ENCODE data around the gene NKAIN1.
"Not testable (repeated sequence)": the region's sequence is repeated elsewhere in the genome, so short reads cannot be mapped to it uniquely, and the experiment has no call there.

NKAIN1 gene

DNA sequence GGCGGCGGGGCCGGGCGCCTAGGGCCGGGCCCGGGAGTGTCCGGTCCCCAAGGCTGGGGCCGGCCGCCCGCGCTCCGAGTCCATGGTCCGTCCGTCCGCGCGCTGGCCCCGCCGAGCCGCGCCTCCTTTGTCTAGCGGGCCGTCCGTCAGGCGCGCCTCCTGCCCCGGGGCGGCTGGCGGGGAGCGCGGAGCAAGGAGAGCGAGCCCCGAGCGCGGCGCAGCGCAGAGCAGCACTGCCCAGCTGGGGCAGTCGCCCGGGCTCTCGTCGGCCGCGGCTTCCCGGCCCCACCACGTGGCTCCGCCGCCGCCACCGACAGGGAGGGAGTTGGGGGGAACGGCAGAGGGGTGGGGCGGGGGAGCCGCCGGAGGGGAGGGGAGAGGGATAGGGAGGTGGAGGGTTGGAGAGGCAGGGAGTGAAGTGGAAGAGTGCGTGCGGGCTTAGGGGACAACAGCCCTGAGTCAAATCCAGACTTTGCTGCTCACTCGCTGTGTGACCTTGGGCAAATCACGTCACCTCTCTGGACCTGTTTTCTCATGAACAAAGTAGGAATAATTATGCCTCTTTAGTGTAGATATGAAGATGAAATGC lies at the start of gene NKAIN1:
Gene NKAIN1 (minus strand): TSS at position 235 of the 589 bp plus-strand sequence. CDS start 340 bp downstream, outside the sequence.
- DNase-seq = peak; percentile 9

GRCh38 chr1:31289021-31289420 lies 49.3 kb upstream of the NKAIN1 start:
- DNase-seq = no peak

- not testable (repeated sequence) for DNase-seq
Observed at GRCh38 chr1:31287791-31288190, 48.1 kb upstream of the NKAIN1 start.

DNA sequence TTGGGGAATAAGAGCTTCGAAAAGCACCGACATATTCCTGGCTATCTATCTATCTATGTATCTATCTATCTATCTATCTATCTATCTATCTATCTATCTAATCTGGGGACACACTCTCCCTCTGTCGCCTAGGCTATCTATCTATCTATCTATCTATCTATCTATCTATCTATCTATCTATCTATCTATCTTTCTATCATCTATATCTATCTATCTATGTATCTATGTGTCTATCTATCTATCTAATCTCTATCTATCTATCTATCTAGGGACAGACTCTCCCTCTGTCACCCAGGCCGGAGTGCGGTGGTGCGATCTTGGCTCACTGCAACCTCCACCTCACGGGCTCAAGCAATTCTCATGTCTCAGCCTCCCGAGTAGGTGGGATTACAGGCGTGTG lies 42.7 kb upstream of the NKAIN1 start:
- DNase-seq = not testable (repeated sequence)

GRCh38 chr1:31273619-31274018 lies 33.9 kb upstream of the NKAIN1 start:
- DNase-seq = no peak

DNA sequence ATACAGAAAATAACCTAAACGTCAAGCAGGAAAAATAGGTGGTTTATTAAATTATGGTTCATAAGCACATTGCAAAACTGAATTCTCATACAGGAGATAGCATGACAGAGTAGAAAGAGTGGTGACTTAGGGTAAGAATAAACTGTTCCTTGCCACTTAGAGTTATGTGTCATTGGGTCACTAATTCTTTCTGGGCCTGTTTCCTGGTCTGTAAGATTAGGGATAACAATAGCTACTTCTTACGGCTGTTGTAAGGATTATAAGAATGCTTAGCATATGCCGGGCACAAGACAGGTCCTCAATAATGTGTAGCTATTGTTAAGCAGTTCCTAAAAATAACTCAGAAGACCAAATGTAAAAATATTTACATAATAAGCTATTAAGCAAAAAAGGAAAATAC lies 32.7 kb upstream of the NKAIN1 start:
- no peak for DNase-seq

- DNase-seq = no peak
Observed at GRCh38 chr1:31266547-31266946, 26.9 kb upstream of the NKAIN1 start.

- no peak for DNase-seq
Observed at GRCh38 chr1:31264790-31265386, 25.2 kb upstream of the NKAIN1 start.

- no peak for DNase-seq
Observed at GRCh38 chr1:31263408-31263807, 23.7 kb upstream of the NKAIN1 start.

- not testable (repeated sequence) for DNase-seq
Observed at GRCh38 chr1:31262393-31262792, 22.7 kb upstream of the NKAIN1 start.

GRCh38 chr1:31261916-31262315 lies 22.2 kb upstream of the NKAIN1 start:
- DNase-seq = no peak

DNA sequence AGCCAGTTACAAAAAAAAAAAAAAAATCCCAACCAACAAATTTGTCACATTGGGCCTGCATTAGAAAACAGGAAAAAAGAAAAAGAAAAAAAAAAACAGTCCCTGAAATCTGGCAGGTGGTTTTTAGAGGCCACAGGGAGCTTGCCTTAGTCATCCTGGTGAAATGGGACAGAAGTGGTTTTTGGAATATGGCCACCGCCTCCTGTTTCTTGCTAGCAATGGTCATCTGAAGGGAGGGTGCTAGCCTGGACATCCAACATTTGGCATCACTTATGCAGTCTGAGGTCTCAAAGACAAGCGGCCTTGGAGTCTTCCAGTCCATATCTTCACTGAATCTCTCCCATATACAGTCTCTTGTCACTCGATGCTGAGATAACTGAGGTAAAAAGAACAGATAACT lies 20.1 kb upstream of the NKAIN1 start:
- no peak for DNase-seq

DNA sequence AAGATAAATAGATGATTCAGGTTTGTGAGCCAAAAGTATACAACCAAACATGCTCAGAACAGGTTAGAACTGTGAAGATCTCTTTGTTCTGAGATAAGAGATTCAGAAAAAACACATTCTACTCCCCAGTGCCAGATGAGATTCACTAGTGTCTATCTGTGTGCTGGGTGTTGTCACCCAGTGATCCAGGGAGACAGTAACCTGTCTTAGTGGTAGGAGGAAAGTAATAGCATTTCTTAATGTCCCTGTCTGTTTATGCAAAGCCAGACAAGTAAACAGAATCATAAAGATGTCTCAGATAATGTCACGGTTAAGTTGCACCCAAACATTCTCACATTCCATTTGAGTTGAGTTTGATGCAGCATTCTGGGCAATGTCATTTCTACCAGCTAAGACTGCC lies 18.9 kb upstream of the NKAIN1 start:
- DNase-seq = no peak

- no peak for DNase-seq
Observed at GRCh38 chr1:31257213-31257612, 17.5 kb upstream of the NKAIN1 start.

- no peak for DNase-seq
Observed at GRCh38 chr1:31249854-31250253, 10.2 kb upstream of the NKAIN1 start.

GRCh38 chr1:31248276-31248675 lies 8.6 kb upstream of the NKAIN1 start:
- DNase-seq = no peak

GRCh38 chr1:31244326-31244725 lies 4.6 kb upstream of the NKAIN1 start:
- DNase-seq = no peak

DNA sequence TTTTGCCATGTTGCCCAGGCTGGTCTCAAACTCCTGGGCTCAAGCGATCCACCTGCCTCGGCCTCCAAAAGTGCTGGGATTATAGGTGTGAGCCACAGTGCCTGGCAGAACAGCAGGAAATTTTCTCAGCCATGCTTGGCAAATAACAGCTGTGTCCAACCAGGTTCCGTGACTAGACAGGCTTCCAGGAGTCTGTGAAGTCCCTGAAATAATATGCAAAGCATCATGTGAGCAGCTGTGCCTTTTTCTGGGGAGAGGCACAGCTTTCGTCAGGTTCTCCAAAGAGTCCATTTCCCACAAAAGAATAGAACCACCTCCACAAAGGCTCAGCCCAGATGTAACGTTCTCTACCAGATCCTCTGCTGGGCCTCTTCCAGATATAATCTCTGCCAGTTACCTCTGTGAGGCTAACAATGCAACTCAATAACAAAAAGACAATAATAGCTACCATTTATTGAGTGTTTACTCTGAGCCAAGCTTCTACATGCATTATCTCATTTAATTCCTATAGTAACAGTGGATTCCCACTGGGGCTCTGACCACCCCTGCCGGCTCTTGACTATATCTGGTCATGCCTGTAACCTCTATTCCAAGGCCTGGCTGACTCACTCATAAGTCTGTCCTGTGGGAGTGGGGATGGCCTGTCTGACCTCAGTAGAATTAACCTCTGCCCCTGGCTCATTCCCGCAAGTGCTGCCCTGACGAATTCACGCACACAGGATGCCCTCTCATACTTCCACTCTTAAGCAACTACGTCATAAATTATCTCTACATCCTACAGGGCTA lies 4.0 kb upstream of the NKAIN1 start:
- no peak for DNase-seq

DNA sequence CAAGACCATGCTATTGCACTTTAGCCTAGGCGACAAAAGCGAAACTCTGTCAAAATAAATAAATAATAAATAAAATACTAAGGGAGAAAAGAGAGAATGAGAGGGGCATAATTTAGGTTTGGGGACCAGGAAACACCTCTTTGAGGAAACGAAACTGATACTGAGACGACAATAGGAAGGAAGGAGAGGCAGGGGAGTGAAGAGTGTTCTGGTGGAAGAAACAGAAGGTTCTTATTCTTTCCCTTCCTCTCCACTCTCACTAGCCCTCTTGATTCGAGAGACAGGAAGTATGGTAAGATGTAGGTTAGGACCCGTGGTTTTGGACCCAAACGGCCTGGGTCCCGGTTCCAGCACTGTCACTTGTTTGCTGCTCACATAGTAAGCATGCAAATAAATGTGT lies 1.6 kb upstream of the NKAIN1 start:
- no peak for DNase-seq

DNA sequence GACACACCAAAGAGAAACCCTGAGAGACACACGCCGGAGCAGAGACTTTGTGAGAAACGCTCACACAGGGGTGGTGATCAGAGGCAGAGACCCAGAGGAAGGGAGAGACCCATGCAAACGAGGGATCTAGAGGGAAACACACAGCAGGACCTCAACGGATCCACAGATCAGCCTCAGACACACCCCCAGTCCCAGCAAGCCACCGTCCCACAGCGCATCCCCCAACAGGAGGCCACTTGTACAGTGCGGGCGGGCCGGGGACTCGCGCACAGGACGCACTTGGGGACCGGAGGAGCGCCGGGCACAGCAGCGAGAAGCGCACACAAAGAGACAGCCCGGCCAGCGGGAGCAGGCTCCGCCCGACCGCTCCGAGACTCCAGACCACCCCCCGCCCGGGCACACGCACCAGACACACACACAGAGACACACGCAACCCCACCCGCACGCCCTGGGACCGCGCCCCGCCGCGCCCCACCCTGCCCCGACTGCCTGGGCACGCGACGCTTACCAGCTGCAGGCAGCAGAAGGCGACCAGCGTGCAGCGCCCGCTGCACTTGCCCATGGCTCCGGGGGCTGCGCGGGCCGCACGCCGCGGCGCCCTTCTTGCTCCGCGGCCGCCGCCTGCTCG lies 587 bp downstream of the NKAIN1 start:
- no peak for DNase-seq

DNA sequence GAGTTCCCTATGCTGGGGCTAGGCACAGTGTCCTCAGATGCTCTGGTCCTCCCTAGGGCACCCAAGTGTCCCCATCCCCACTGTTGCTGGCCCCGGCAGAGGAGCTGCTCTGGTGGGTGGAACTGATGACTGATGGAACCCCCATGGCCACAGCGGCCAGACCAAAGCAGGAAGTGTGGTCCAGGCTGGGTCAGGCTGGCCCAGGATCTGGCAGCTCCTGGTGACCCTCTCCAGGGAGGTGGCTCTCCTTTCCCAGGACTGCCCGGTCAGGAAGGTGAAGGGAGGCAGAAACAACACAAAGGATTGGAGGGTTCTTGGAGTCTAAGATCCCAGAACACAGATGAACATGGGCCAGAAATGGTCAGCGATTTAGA lies 1.1 kb downstream of the NKAIN1 start:
- no peak for DNase-seq

GRCh38 chr1:31234870-31235269 lies 4.8 kb downstream of the NKAIN1 start:
- DNase-seq = no peak

DNA sequence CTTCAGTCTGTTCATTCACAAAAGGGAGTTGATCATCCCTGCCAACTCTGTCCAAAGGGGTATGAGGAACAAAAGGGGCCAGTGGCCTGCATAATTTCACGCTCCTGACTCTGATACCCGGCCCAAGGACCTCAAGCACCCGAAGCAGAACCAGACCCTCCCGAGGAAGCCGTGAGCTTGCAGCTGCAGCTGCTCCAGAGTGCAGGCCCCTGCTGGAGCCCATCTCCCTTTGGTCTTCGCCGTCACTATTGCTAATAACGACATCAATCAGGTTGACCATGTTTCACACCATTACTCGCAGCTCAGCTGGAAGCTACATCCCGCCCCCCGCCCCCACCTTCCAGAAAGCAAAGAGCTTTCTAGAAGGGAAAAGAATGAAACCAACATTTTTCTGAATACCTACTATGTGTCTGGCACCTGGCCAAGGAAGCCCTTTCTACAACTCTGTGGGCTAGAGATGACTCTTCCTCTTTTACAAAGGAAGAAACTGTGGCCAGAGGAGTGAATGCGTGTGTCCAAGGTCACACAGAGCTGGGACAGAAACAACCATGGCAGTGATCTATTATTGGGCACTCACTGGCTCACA lies 5.5 kb downstream of the NKAIN1 start:
- DNase-seq = no peak

DNA sequence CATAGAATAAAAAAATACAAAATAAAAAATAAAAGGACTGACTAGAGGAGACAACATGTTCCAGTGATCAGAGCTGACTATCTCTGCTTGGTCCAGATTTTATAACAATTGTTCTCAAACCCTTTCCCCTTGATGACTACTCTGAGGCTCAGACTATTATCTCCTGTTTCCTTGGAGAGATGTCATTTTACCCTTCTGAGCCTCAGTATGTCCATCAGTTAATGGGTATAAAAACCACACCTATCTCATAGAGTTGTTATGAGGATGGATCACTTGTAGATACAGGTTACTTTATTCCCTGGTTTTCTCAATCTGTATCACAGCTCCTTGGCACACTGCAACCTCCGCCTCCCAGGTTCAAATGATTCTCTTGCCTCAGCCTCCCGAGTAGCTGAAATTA lies 7.0 kb downstream of the NKAIN1 start:
- no peak for DNase-seq

Measured in suppressor macrophage treated with lipopolysaccharide for 4 hours (primary cell).